Smooth muscle cell (in vitro differentiated cells): Measurements from ENCODE around the gene HIC1. TPM values are rescaled to one million over a fixed set of nuclear protein-coding genes. Genes with fewer than 3 reads are reported as not detected.

Experiments
- DNase-seq: peaks from one replicate; lab custom pipeline; 2025; ENCODE audit not compliant: unreplicated experiment; lab: John Stamatoyannopoulos, UW
- H2AFZ ChIP-seq: fragments of 200-600 bp; sonication (generic); 2 replicates; pipeline ENCODE4 v1.6.0; 2016; ENCODE audit warnings: antibody characterized with exemption, low read depth, mild to moderate bottlenecking
- H3F3A ChIP-seq: fragments of 200-600 bp; sonication (generic); 2 replicates; pipeline ENCODE4 v1.6.0; 2017; ENCODE audit warnings: antibody characterized with exemption, low read depth
- H3K27ac ChIP-seq: fragments of 200-600 bp; sonication (generic); 2 replicates; pipeline ENCODE4 v1.5.1; 2016; ENCODE audit warnings: low read depth, mild to moderate bottlenecking
- H3K27me3 ChIP-seq: fragments of 200-600 bp; sonication (generic); 2 replicates; pipeline ENCODE4 v1.6.1; 2016; ENCODE audit warnings: low read depth, mild to moderate bottlenecking
- H3K36me3 ChIP-seq: fragments of 200-600 bp; sonication (generic); 2 replicates; pipeline ENCODE4 v1.5.1; 2016; ENCODE audit warnings: low read depth
- H3K4me1 ChIP-seq: fragments of 200-600 bp; sonication (generic); 2 replicates; pipeline ENCODE4 v1.5.1; 2016; ENCODE audit warnings: low read depth
- H3K4me2 ChIP-seq: fragments of 200-600 bp; sonication (generic); 2 replicates; pipeline ENCODE4 v1.6.0; 2016; ENCODE audit warnings: mild to moderate bottlenecking
- H3K4me3 ChIP-seq: fragments of 200-600 bp; sonication (generic); 2 replicates; pipeline ENCODE4 v1.5.1; 2016; ENCODE audit warnings: mild to moderate bottlenecking
- H3K79me2 ChIP-seq: fragments of 200-600 bp; sonication (generic); 2 replicates; pipeline ENCODE4 v1.6.0; 2016; ENCODE audit warnings: low read depth, mild to moderate bottlenecking
- H3K9ac ChIP-seq: fragments of 200-600 bp; sonication (generic); 2 replicates; pipeline ENCODE4 v1.6.0; 2016; ENCODE audit warnings: low read depth
- H3K9me3 ChIP-seq: fragments of 200-600 bp; sonication (generic); replicated peaks from 2 replicates; pipeline ENCODE4 v1.5.1; 2016; ENCODE audit warnings: low read depth
- H4K20me1 ChIP-seq: fragments of 200-600 bp; sonication (generic); 2 replicates; pipeline ENCODE4 v1.6.0; 2016; ENCODE audit warnings: low read depth
- CTCF ChIP-seq: fragments of 200-600 bp; sonication (generic); IDR thresholded peaks from 2 replicates; pipeline ENCODE4 v1.5.1; 2017; ENCODE audit warnings: borderline replicate concordance, mild to moderate bottlenecking, antibody characterized with exemption; ENCODE audit not compliant: insufficient read depth, poor library complexity, severe bottlenecking
- WGBS: methylation state at CpG from one replicate; pipeline ENCODE4 v1.1.7; 2016; ENCODE audit warnings: low lambda C conversion rate; 5-methylcytosine and 5-hydroxymethylcytosine counted together
- polyA plus RNA-seq: library from polyadenylated mRNA; unstranded; fragments of >200 nt; fragmentation: Nextera tagmentation; extraction: Ambion mirVana; gene quantifications from 2 replicates; pipeline ENCODE4 v1.2.1, GENCODE V29; 2016
- total RNA-seq: library from RNA; depleted of rRNA; stranded (reverse); fragments of >200 nt; gene quantifications from 2 replicates; pipeline ENCODE4 v1.2.3, GENCODE V29; 2014

The HIC1 gene
- total and polyA plus RNA-seq, 2 experiments from 2014 or later = 2.9 to 5.2 TPM

GRCh38 chr17:2060681-2061440, 6.0 kb downstream of the HIC1 start:
- Histone ChIP-seq H3K4me3 (no peak overlapping the region), H3K4me2 (no peak overlapping the region), H2AFZ (no peak overlapping the region), H3K4me1 (peaks cover 19% of the 10 kb centered on the region), H4K20me1 (peaks cover 21% of the 10 kb centered on the region), H3K27ac (no peak overlapping the region), H3K36me3 (no peaks in the 10 kb centered on the region), H3K9me3 (no peaks in the 10 kb centered on the region), H3K79me2 (peaks cover 4% of the 10 kb centered on the region), H3K9ac (no peak overlapping the region), H3K27me3 (peaks cover 25% of the 10 kb centered on the region), H3F3A (peaks cover 12% of the 10 kb centered on the region)
- TF ChIP-seq CTCF = no peak
- WGBS = 80% methylated on average over 21 of the region's 21 CpGs
- DNase-seq = no peak

GRCh38 chr17:2061441-2061958, 6.6 kb downstream of the HIC1 start:
- Histone ChIP-seq H3K36me3 (no peaks in the 10 kb centered on the region), H4K20me1 (peaks cover 15% of the 10 kb centered on the region), H3K4me1 (peaks cover 14% of the 10 kb centered on the region), H3K4me2 (no peak overlapping the region), H3F3A (peaks cover 12% of the 10 kb centered on the region), H3K9me3 (no peaks in the 10 kb centered on the region), H3K27me3 (peaks cover 21% of the 10 kb centered on the region), H3K9ac (no peak overlapping the region), H3K4me3 (no peak overlapping the region), H2AFZ (no peak overlapping the region), H3K27ac (peak overlapping the region; percentile 62), H3K79me2 (peaks cover 4% of the 10 kb centered on the region)
- no peak for DNase-seq
- WGBS = 93% methylated on average over 17 of the region's 17 CpGs
- no peak for TF ChIP-seq CTCF

- WGBS = 27% methylated on average over 11 of the region's 11 CpGs
- Histone ChIP-seq H3K79me2 (peaks cover 4% of the 10 kb centered on the region), H3K4me3 (no peak overlapping the region), H3K27me3 (peaks cover 18% of the 10 kb centered on the region), H3K27ac (peak overlapping the region; percentile 62), H3K4me2 (peak overlapping the region; percentile 30), H3K9ac (peak overlapping the region; percentile 41), H2AFZ (no peak overlapping the region), H3F3A (peaks cover 24% of the 10 kb centered on the region), H3K4me1 (peaks cover 16% of the 10 kb centered on the region), H4K20me1 (peaks cover 11% of the 10 kb centered on the region), H3K36me3 (no peaks in the 10 kb centered on the region), H3K9me3 (no peaks in the 10 kb centered on the region)
- DNase-seq = no peak
- no peak for TF ChIP-seq CTCF
Measured at GRCh38 chr17:2062571-2063183, 7.8 kb downstream of the HIC1 start.
